ENCODE measurements around the gene AEBP2. TPM values are rescaled to one million over a fixed set of nuclear protein-coding genes. Genes with fewer than 3 reads are reported as not detected.

Gene AEBP2
- total and polyA plus RNA-seq, 9 of the 15 experiments (the other 6 are each of a cell fraction or from before 2014, with no cell fraction given), result 5.7 to 43.7 (median 10.3) TPM

GRCh38 chr12:19411234-19412204, 27.8 kb upstream of the AEBP2 start:
- CTCF ChIA-PET (ENCODE audit: low intra/inter-chr PET ratio), result no interaction called here
- no peak overlapping the region for H3K27ac ChIP-seq (ENCODE audit: extremely low read depth, low read depth, low read length)
- no peak for DNase-seq (ENCODE audit: extremely low read depth in 1 of 4, low spot score in 3 of 4)
- H3K79me2 ChIP-seq (ENCODE audit: control insufficient read depth, insufficient read depth, low read length), result no peaks in the 10 kb centered on the region
- peak; percentile 58 for ATAC-seq
- H3K4me2 ChIP-seq (ENCODE audit: insufficient read depth, low read length), result no peak overlapping the region
- WGBS (ENCODE audit: insufficient coverage, low coverage, missing lambda C conversion rate), result 9% methylated on average over 10 of the region's 10 CpGs
- H3K9ac ChIP-seq (ENCODE audit: insufficient read depth in 1 of 2, low read depth in 2 of 2, low read length in 2 of 2), result no peak overlapping the region
- no peaks in the 10 kb centered on the region for H3K9me1 ChIP-seq (ENCODE audit: control insufficient read depth, insufficient read depth, low read length)
- POLR2A ChIA-PET, result no interaction called here
- FAIRE-seq, result no peak
- H4K20me1 ChIP-seq (replicated peaks; ENCODE audit: control insufficient read depth, insufficient read depth, low read length), result no peaks in the 10 kb centered on the region
- in situ Hi-C loops (cut with MboI), result no loop called here
- no peak overlapping the region for H2AFZ ChIP-seq (ENCODE audit: low read depth, low read length)
- H3K4me3 ChIP-seq, result no peak overlapping the region
- H3K4me1 ChIP-seq (replicated peaks in 1 of 2; ENCODE audit: control insufficient read depth in 2 of 2, insufficient read depth in 2 of 2, low read length in 2 of 2), result peaks cover 0 to 6% of the 10 kb centered on the region in 2 experiments; a peak in 2 of 5 replicates
- no peaks in the 10 kb centered on the region for H3K9me3 ChIP-seq (replicated peaks; ENCODE audit: control insufficient read depth, insufficient read depth, low read depth, low read length)
- TF ChIP-seq ZNF695 (CRISPR knock-in tag; IDR thresholded peaks at IDR 0.05) (no peak), RBM17 (IDR thresholded peaks at IDR 0.05; ENCODE audit: borderline replicate concordance, low read depth, low read length) (no peak), NRF1 (conservative IDR thresholded peaks at IDR 0.05 in 1 of 2, IDR thresholded peaks at IDR 0.05 in 1 of 2) (peak; percentile 44 to 55), ZKSCAN1 (IDR thresholded peaks at IDR 0.05; ENCODE audit: low read depth, low read length) (no peak), BHLHE40 (IDR thresholded peaks at IDR 0.05; ENCODE audit: low read length) (no peak)
- intact Hi-C loops (cut with micrococcal nuclease), result no loop called here
- H3K27me3 ChIP-seq (ENCODE audit: control insufficient read depth in 2 of 2, insufficient read depth in 2 of 2, low read length in 2 of 2), result peaks cover 0 to 4% of the 10 kb centered on the region in 2 experiments; a peak in 2 of 5 replicates
- no TSS peak for BruUV-seq (replicated peaks)
- no peaks in the 10 kb centered on the region for H3K36me3 ChIP-seq (ENCODE audit: control insufficient read depth, insufficient read depth, low read length)

Measured in K562 (cell line).